Measurements from ENCODE around the gene C17orf107. TPM values are rescaled to one million over a fixed set of nuclear protein-coding genes. Genes with fewer than 3 reads are reported as not detected.

Gene C17orf107
- total RNA-seq, 2 experiments from 2014 or later = 28.9 to 30.5 TPM

- peaks cover 37% of the 10 kb centered on the region for H3K36me3 Mint-ChIP-seq (ENCODE audit: low read depth)
- ChIA-PET CTCF (no interaction called here), POLR2A (interaction anchor here (0.6 to 6.2 kb wide), 2 partner anchors 13 to 481 kb away, joined by 3 to 137 read pairs; partner anchors contain the start of genes ENO3 and PFN1)
- TF ChIP-seq CTCF (IDR thresholded peaks at IDR 0.05) = no peak
- DNase-seq (no peak), ATAC-seq (ENCODE audit: poor library complexity) (no peak)
- H3K27ac Mint-ChIP-seq = no peak overlapping the region
- Histone ChIP-seq H3K27ac (ENCODE audit: low read depth in 1 of 2, low read length in 2 of 2) (no peak overlapping the region), H3K36me3 (ENCODE audit: insufficient read depth, low read length) (peaks cover 23% of the 10 kb centered on the region), H3K4me1 (ENCODE audit: insufficient read depth, low read length) (peaks cover 47% of the 10 kb centered on the region), H3K4me3 (ENCODE audit: low read length) (no peak overlapping the region), H3K27me3 (ENCODE audit: control insufficient read depth in 1 of 2, insufficient read depth in 2 of 2, low read length in 2 of 2) (no peaks in the 10 kb centered on the region), H3K9me3 (ENCODE audit: control insufficient read depth in 1 of 2, insufficient read depth in 1 of 2, low read length in 2 of 2) (no peaks in the 10 kb centered on the region)
- H3K9me3 Mint-ChIP-seq = no peaks in the 10 kb centered on the region
- peaks cover 43% of the 10 kb centered on the region for H3K4me1 Mint-ChIP-seq (ENCODE audit: low read depth)
- H3K4me3 Mint-ChIP-seq = peak overlapping the region; percentile 27
- no peaks in the 10 kb centered on the region for H3K27me3 Mint-ChIP-seq
- intact Hi-C loops (cut with DNase I, micrococcal nuclease) = no loop called here
Measured at GRCh38 chr17:4936436-4936835, 37.1 kb downstream of the C17orf107 start.

GRCh38 chr17:4937553-4937952 is 38.2 kb downstream of the C17orf107 start:
- Mint-ChIP-seq H3K27ac (peak overlapping the region; percentile 90), H3K4me3 (peak overlapping the region; percentile 36), H3K4me1 (ENCODE audit: low read depth) (peaks cover 54% of the 10 kb centered on the region), H3K27me3 (no peaks in the 10 kb centered on the region), H3K9me3 (no peaks in the 10 kb centered on the region), H3K36me3 (ENCODE audit: low read depth) (peaks cover 48% of the 10 kb centered on the region)
- ChIA-PET CTCF (no interaction called here), POLR2A (interaction anchor here (1.1 to 6.2 kb wide), 2 partner anchors 12 to 28 kb away, joined by 3 to 137 read pairs; partner anchors contain the start of genes ENO3 and PFN1)
- intact Hi-C loops (cut with DNase I, micrococcal nuclease) = no loop called here
- H3K9me3 ChIP-seq (ENCODE audit: control insufficient read depth in 1 of 2, insufficient read depth in 1 of 2, low read length in 2 of 2) = no peaks in the 10 kb centered on the region
- H3K4me1 ChIP-seq (ENCODE audit: insufficient read depth, low read length) = peaks cover 58% of the 10 kb centered on the region
- no peak for TF ChIP-seq CTCF (IDR thresholded peaks at IDR 0.05)
- H3K27me3 ChIP-seq (ENCODE audit: control insufficient read depth in 1 of 2, insufficient read depth in 2 of 2, low read length in 2 of 2) = no peaks in the 10 kb centered on the region
- ATAC-seq (ENCODE audit: poor library complexity) = no peak
- H3K4me3 ChIP-seq (ENCODE audit: low read length) = no peak overlapping the region
- H3K27ac ChIP-seq (ENCODE audit: low read depth in 1 of 2, low read length in 2 of 2) = no peak overlapping the region
- peaks cover 31% of the 10 kb centered on the region for H3K36me3 ChIP-seq (ENCODE audit: insufficient read depth, low read length)
- peak in 1 of 14 experiments; percentile 17 for DNase-seq

DNA sequence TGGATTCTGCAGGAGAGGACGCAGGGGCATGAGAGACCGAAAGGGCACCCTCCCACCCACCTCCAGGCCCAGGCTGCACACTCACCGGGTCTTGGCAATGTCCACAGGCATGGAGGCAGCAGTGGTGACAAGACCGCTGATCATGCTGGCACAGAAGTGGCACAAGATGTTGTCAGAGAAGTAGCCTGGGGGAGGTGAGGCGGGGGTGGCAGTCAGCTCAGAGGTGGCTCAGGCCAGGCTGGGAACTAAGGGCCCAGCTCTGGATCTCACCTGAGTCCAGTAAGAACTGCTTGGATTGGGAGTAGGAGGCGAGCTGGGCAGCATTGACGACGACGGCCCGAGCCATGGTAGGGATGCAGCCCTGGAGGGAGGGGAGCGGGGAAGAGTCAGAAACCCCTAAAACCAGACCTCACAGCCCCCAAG is 38.7 kb downstream of the C17orf107 start:
- Mint-ChIP-seq H3K36me3 (ENCODE audit: low read depth) (peaks cover 53% of the 10 kb centered on the region), H3K27ac (peak overlapping the region; percentile 90), H3K4me3 (peak overlapping the region; percentile 99), H3K27me3 (no peaks in the 10 kb centered on the region), H3K4me1 (ENCODE audit: low read depth) (peaks cover 59% of the 10 kb centered on the region), H3K9me3 (no peaks in the 10 kb centered on the region)
- peaks cover 36% of the 10 kb centered on the region for H3K36me3 ChIP-seq (ENCODE audit: insufficient read depth, low read length)
- H3K9me3 ChIP-seq (ENCODE audit: control insufficient read depth in 1 of 2, insufficient read depth in 1 of 2, low read length in 2 of 2) = no peaks in the 10 kb centered on the region
- POLR2A ChIA-PET = interaction anchor here (1.1 to 6.2 kb wide), 2 partner anchors 11 to 29 kb away, joined by 3 to 137 read pairs; partner anchors contain the start of genes ENO3 and PFN1
- intact Hi-C loops (cut with DNase I, micrococcal nuclease) = loop anchor here in 1 of 2 experiments (2.0 kb wide), 2 partner anchors 29 to 61 kb away; no protein-coding TSS in a partner anchor
- H3K27ac ChIP-seq (ENCODE audit: low read depth in 1 of 2, low read length in 2 of 2) = no peak overlapping the region
- no peak overlapping the region for H3K4me3 ChIP-seq (ENCODE audit: low read length)
- H3K27me3 ChIP-seq (ENCODE audit: control insufficient read depth in 1 of 2, insufficient read depth in 2 of 2, low read length in 2 of 2) = no peaks in the 10 kb centered on the region
- H3K4me1 ChIP-seq (ENCODE audit: insufficient read depth, low read length) = peaks cover 64% of the 10 kb centered on the region
- no peak for TF ChIP-seq CTCF (IDR thresholded peaks at IDR 0.05)
- ATAC-seq (ENCODE audit: poor library complexity) = no peak
- DNase-seq = peak in 1 of 14 experiments; percentile 23
- CTCF ChIA-PET = no interaction called here
